Memory B cell (primary cell): ENCODE results near the gene SLC1A1.
"Not testable (repeated sequence)": the region's sequence is repeated elsewhere in the genome, so short reads cannot be mapped to it uniquely, and the experiment has no call there.

Source experiments
- ATAC-seq: fragments of 150-1000 bp; cut with Tn5 transposase; 2 replicates; pipeline ENCODE4 v1.10.0; 2021; ENCODE audit warnings: low read depth, mild to moderate bottlenecking, moderate library complexity
- DNase-seq, 2 donors: peaks; one replicate each; pipeline ENCODE4 v3.0.0; 2022; ENCODE audit warnings: low spot score in 2 of 2
- H3K27ac Mint-ChIP-seq: one replicate; pipeline ENCODE4 v1.8.0; 2022; ENCODE audit warnings: mild to moderate bottlenecking, moderate library complexity, mixed read lengths
- H3K27me3 Mint-ChIP-seq: one replicate; pipeline ENCODE4 v1.8.0; 2022; ENCODE audit warnings: mixed read lengths
- H3K36me3 Mint-ChIP-seq: one replicate; pipeline ENCODE4 v1.8.0; 2022; ENCODE audit warnings: mild to moderate bottlenecking, mixed read lengths
- H3K4me1 Mint-ChIP-seq: one replicate; pipeline ENCODE4 v1.8.0; 2022; ENCODE audit warnings: mixed read lengths
- H3K4me3 Mint-ChIP-seq: one replicate; pipeline ENCODE4 v1.8.0; 2022; ENCODE audit warnings: mild to moderate bottlenecking, moderate library complexity, mixed read lengths
- H3K9me3 Mint-ChIP-seq: one replicate; pipeline ENCODE4 v1.8.0; 2022; ENCODE audit warnings: mixed read lengths

SLC1A1 gene

GRCh38 chr9:4540425-4540824 is 50.2 kb downstream of the SLC1A1 start:
- Mint-ChIP-seq H3K9me3 (peaks cover 1% of the 10 kb centered on the region), H3K36me3 (no peaks in the 10 kb centered on the region), H3K27ac (no peak overlapping the region), H3K27me3 (peaks cover 3% of the 10 kb centered on the region), H3K4me1 (no peaks in the 10 kb centered on the region), H3K4me3 (no peak overlapping the region)
- no peak for DNase-seq
- ATAC-seq: no peak

GRCh38 chr9:4541281-4541680 is 51.0 kb downstream of the SLC1A1 start:
- H3K4me3 Mint-ChIP-seq: no peak overlapping the region
- H3K27me3 Mint-ChIP-seq: peaks cover 3% of the 10 kb centered on the region
- H3K27ac Mint-ChIP-seq: no peak overlapping the region
- no peaks in the 10 kb centered on the region for H3K4me1 Mint-ChIP-seq
- H3K9me3 Mint-ChIP-seq: peaks cover 1% of the 10 kb centered on the region
- no peak for ATAC-seq
- no peak for DNase-seq
- no peaks in the 10 kb centered on the region for H3K36me3 Mint-ChIP-seq

- peaks cover 1% of the 10 kb centered on the region for H3K9me3 Mint-ChIP-seq
- no peak overlapping the region for H3K27ac Mint-ChIP-seq
- ATAC-seq: no peak
- H3K4me3 Mint-ChIP-seq: no peak overlapping the region
- peaks cover 3% of the 10 kb centered on the region for H3K27me3 Mint-ChIP-seq
- no peak for DNase-seq
- no peaks in the 10 kb centered on the region for H3K36me3 Mint-ChIP-seq
- H3K4me1 Mint-ChIP-seq: no peaks in the 10 kb centered on the region
Measured at GRCh38 chr9:4541856-4542255, 51.6 kb downstream of the SLC1A1 start.

GRCh38 chr9:4544714-4545113 is 54.4 kb downstream of the SLC1A1 start:
- not testable (repeated sequence) for H3K4me1 Mint-ChIP-seq, H3K27ac Mint-ChIP-seq, H3K9me3 Mint-ChIP-seq, DNase-seq, ATAC-seq, H3K4me3 Mint-ChIP-seq, H3K27me3 Mint-ChIP-seq, H3K36me3 Mint-ChIP-seq

GRCh38 chr9:4547016-4547415 is 56.7 kb downstream of the SLC1A1 start:
- Mint-ChIP-seq H3K27ac (no peak overlapping the region), H3K4me1 (no peaks in the 10 kb centered on the region), H3K4me3 (no peak overlapping the region), H3K27me3 (peaks cover 7% of the 10 kb centered on the region), H3K36me3 (no peaks in the 10 kb centered on the region), H3K9me3 (peaks cover 1% of the 10 kb centered on the region)
- DNase-seq (no peak), ATAC-seq (no peak)

- H3K27me3 Mint-ChIP-seq: peaks cover 7% of the 10 kb centered on the region
- H3K36me3 Mint-ChIP-seq: no peaks in the 10 kb centered on the region
- H3K4me3 Mint-ChIP-seq: no peak overlapping the region
- H3K4me1 Mint-ChIP-seq: no peaks in the 10 kb centered on the region
- ATAC-seq (no peak), DNase-seq (no peak)
- H3K9me3 Mint-ChIP-seq: peaks cover 1% of the 10 kb centered on the region
- no peak overlapping the region for H3K27ac Mint-ChIP-seq
Measured at GRCh38 chr9:4548811-4549725, 58.8 kb downstream of the SLC1A1 start.

GRCh38 chr9:4549751-4550295 is 59.6 kb downstream of the SLC1A1 start:
- peaks cover 9% of the 10 kb centered on the region for H3K27me3 Mint-ChIP-seq

GRCh38 chr9:4550777-4551484 is 60.7 kb downstream of the SLC1A1 start:
- Mint-ChIP-seq H3K36me3 (no peaks in the 10 kb centered on the region), H3K9me3 (no peaks in the 10 kb centered on the region), H3K4me3 (no peak overlapping the region), H3K4me1 (no peaks in the 10 kb centered on the region), H3K27ac (no peak overlapping the region), H3K27me3 (peaks cover 8% of the 10 kb centered on the region)
- no peak for ATAC-seq
- DNase-seq: no peak

More at GRCh38 chr9:4549751-4550295, 59.6 kb downstream of the SLC1A1 start:
- Mint-ChIP-seq H3K4me3 (no peak overlapping the region), H3K36me3 (no peaks in the 10 kb centered on the region), H3K4me1 (no peaks in the 10 kb centered on the region), H3K9me3 (peaks cover 1% of the 10 kb centered on the region), H3K27ac (no peak overlapping the region)
- DNase-seq (no peak), ATAC-seq (no peak)

- no peaks in the 10 kb centered on the region for H3K36me3 Mint-ChIP-seq
- peaks cover 1% of the 10 kb centered on the region for H3K4me1 Mint-ChIP-seq
- no peak overlapping the region for H3K4me3 Mint-ChIP-seq
- peaks cover 8% of the 10 kb centered on the region for H3K27me3 Mint-ChIP-seq
- no peaks in the 10 kb centered on the region for H3K9me3 Mint-ChIP-seq
- H3K27ac Mint-ChIP-seq: no peak overlapping the region
- ATAC-seq (no peak), DNase-seq (no peak)
Measured at GRCh38 chr9:4553951-4554381, 63.7 kb downstream of the SLC1A1 start.

- DNase-seq (no peak), ATAC-seq (no peak)
- H3K9me3 Mint-ChIP-seq: no peaks in the 10 kb centered on the region
- peaks cover 4% of the 10 kb centered on the region for H3K27me3 Mint-ChIP-seq
- no peak overlapping the region for H3K4me3 Mint-ChIP-seq
- H3K27ac Mint-ChIP-seq: no peak overlapping the region
- H3K4me1 Mint-ChIP-seq: peaks cover 12% of the 10 kb centered on the region
- no peaks in the 10 kb centered on the region for H3K36me3 Mint-ChIP-seq
Measured at GRCh38 chr9:4555236-4555635, 65.0 kb downstream of the SLC1A1 start.

GRCh38 chr9:4558371-4558998 is 68.2 kb downstream of the SLC1A1 start:
- ATAC-seq: no peak
- H3K4me3 Mint-ChIP-seq: no peak overlapping the region
- peaks cover 12% of the 10 kb centered on the region for H3K4me1 Mint-ChIP-seq
- no peaks in the 10 kb centered on the region for H3K36me3 Mint-ChIP-seq
- no peak overlapping the region for H3K27ac Mint-ChIP-seq
- peaks cover 3% of the 10 kb centered on the region for H3K27me3 Mint-ChIP-seq
- DNase-seq: no peak
- H3K9me3 Mint-ChIP-seq: no peaks in the 10 kb centered on the region

GRCh38 chr9:4559261-4560182 is 69.3 kb downstream of the SLC1A1 start:
- H3K9me3 Mint-ChIP-seq: no peaks in the 10 kb centered on the region
- H3K27ac Mint-ChIP-seq: no peak overlapping the region
- ATAC-seq (peak; percentile 75), DNase-seq (no peak)
- H3K27me3 Mint-ChIP-seq: no peaks in the 10 kb centered on the region
- H3K4me3 Mint-ChIP-seq: no peak overlapping the region
- H3K4me1 Mint-ChIP-seq: peaks cover 12% of the 10 kb centered on the region
- no peaks in the 10 kb centered on the region for H3K36me3 Mint-ChIP-seq

GRCh38 chr9:4563105-4563504 is 72.8 kb downstream of the SLC1A1 start:
- ATAC-seq: no peak
- no peak overlapping the region for H3K27ac Mint-ChIP-seq
- H3K36me3 Mint-ChIP-seq: peaks cover 2% of the 10 kb centered on the region
- DNase-seq: no peak
- peaks cover 3% of the 10 kb centered on the region for H3K9me3 Mint-ChIP-seq
- peaks cover 2% of the 10 kb centered on the region for H3K27me3 Mint-ChIP-seq
- H3K4me1 Mint-ChIP-seq: peaks cover 12% of the 10 kb centered on the region
- no peak overlapping the region for H3K4me3 Mint-ChIP-seq
